OCI-LY7 (cell line): ENCODE measurements around the gene NAMPT. TPM values are rescaled to one million over a fixed set of nuclear protein-coding genes. Genes with fewer than 3 reads are reported as not detected.
"Not testable (repeated sequence)": the region's sequence is repeated elsewhere in the genome, so short reads cannot be mapped to it uniquely, and the experiment has no call there.

Experiments
- BruUV-seq: library from RNA; stranded (reverse); fragments of 400-500 nt; replicated peaks from 2 replicates; lab custom pipeline; 2021; lab: Mats Ljungman, UMichigan
- CTCF ChIA-PET: fragments of 300-600 bp; sonication (Branson Sonifier 250); formaldehyde crosslinking; loops from one replicate; lab custom pipeline; 2022; ENCODE audit warnings: antibody characterized with exemption; ENCODE audit not compliant: unreplicated experiment; lab: Charles Lee
- POLR2A ChIA-PET: fragments of 300-600 bp; sonication (Branson Sonifier 250); formaldehyde crosslinking; loops from one replicate; lab custom pipeline; 2022; ENCODE audit warnings: antibody characterized with exemption; lab: Charles Lee
- DNase-seq: peaks from one replicate; pipeline ENCODE4 v3.0.0-alpha.2; 2015; ENCODE audit warnings: low spot score
- H2AFZ ChIP-seq: fragments of 200-600 bp; sonication (generic), shearing (Covaris generic); 2 replicates; pipeline ENCODE4 v1.6.1; 2014; ENCODE audit warnings: mild to moderate bottlenecking, antibody characterized with exemption, low read length, moderate library complexity
- H3K27ac ChIP-seq: fragments of 200-600 bp; sonication (generic); 2 replicates; pipeline ENCODE4 v1.5.1; 2014; ENCODE audit warnings: mixed run types, low read depth, mild to moderate bottlenecking, moderate library complexity, low read length, inconsistent platforms; ENCODE audit not compliant: poor library complexity, severe bottlenecking
- H3K36me3 ChIP-seq: fragments of 200-600 bp; sonication (generic); 2 replicates; pipeline ENCODE4 v1.6.1; 2014; ENCODE audit warnings: mild to moderate bottlenecking, antibody characterized with exemption, low read length, moderate library complexity, mixed read lengths; ENCODE audit not compliant: insufficient read depth
- H3K4me1 ChIP-seq: fragments of 200-600 bp; sonication (generic); 2 replicates; pipeline ENCODE4 v1.5.1; 2014; ENCODE audit warnings: mild to moderate bottlenecking, low read length; ENCODE audit not compliant: insufficient read depth, poor library complexity, severe bottlenecking
- H3K4me2 ChIP-seq: fragments of 200-600 bp; sonication (generic); 2 replicates; pipeline ENCODE4 v1.6.1; 2014; ENCODE audit warnings: mild to moderate bottlenecking, low read length
- H3K4me3 ChIP-seq: fragments of 200-600 bp; sonication (generic); 2 replicates; pipeline ENCODE4 v1.5.1; 2014; ENCODE audit warnings: mild to moderate bottlenecking, low read depth, low read length; ENCODE audit not compliant: poor library complexity, severe bottlenecking
- H3K79me2 ChIP-seq: fragments of 200-600 bp; sonication (generic); 2 replicates; pipeline ENCODE4 v1.6.1; 2016; ENCODE audit warnings: low read depth, mild to moderate bottlenecking, low read length, moderate library complexity, mixed read lengths; ENCODE audit not compliant: insufficient read depth
- H3K9me2 ChIP-seq: fragments of 200-600 bp; sonication (generic); 2 replicates; pipeline ENCODE4 v1.6.1; 2016; ENCODE audit warnings: mild to moderate bottlenecking, low read length, mixed read lengths; ENCODE audit not compliant: insufficient read depth
- H3K9me3 ChIP-seq: fragments of 200-600 bp; sonication (generic); 2 replicates; pipeline ENCODE4 v1.6.1; 2014; ENCODE audit warnings: mild to moderate bottlenecking, mixed run types, low read length, mixed read lengths
- H4K20me1 ChIP-seq: fragments of 200-600 bp; sonication (generic); 2 replicates; pipeline ENCODE4 v1.6.1; 2014; ENCODE audit warnings: mild to moderate bottlenecking, antibody characterized with exemption, low read length, moderate library complexity, mixed read lengths; ENCODE audit not compliant: insufficient read depth
- CTCF ChIP-seq: fragments of 200-600 bp; sonication (generic); conservative IDR thresholded peaks from 2 replicates; pipeline ENCODE4 v1.5.1; 2014; ENCODE audit warnings: mild to moderate bottlenecking, antibody characterized with exemption, low read length, moderate library complexity, mixed read lengths
- EZH2phosphoT487 ChIP-seq: fragments of 200-600 bp; sonication (generic); IDR thresholded peaks from 2 replicates; pipeline ENCODE4 v1.6.1; 2018; ENCODE audit warnings: low read depth, borderline replicate concordance, mild to moderate bottlenecking, mixed run types, antibody characterized with exemption, low read length, moderate library complexity, mixed read lengths
- intact Hi-C: fragments of 100-400 bp; cut with micrococcal nuclease; formaldehyde crosslinking; loops from one replicate; pipeline ENCODE4 v1.10.0; 2022; ENCODE audit not compliant: unreplicated experiment
- total RNA-seq, 2 experiments: library from RNA; depleted of rRNA in 1 of 2; stranded (reverse); fragments of >200 nt in 1 of 2; shearing (Covaris generic) in 1 of 2; gene quantifications; 2 replicates each; pipeline ENCODE4 v1.2.3, GENCODE V29; 2014 to 2022

Gene NAMPT
- total RNA-seq, 2 experiments from 2014 or later, result 20.7 to 82.2 TPM

GRCh38 chr7:106327538-106328481, 43.0 kb upstream of the NAMPT start:
- ChIA-PET POLR2A (no interaction called here), CTCF (no interaction called here)
- no peak overlapping the region for H3K27ac ChIP-seq
- H3K4me3 ChIP-seq, result no peak overlapping the region
- no peaks in the 10 kb centered on the region for H3K9me3 ChIP-seq
- no peak for DNase-seq
- H3K36me3 ChIP-seq, result no peaks in the 10 kb centered on the region
- H3K79me2 ChIP-seq, result no peaks in the 10 kb centered on the region
- no TSS peak for BruUV-seq
- H2AFZ ChIP-seq, result no peak overlapping the region
- no peaks in the 10 kb centered on the region for H4K20me1 ChIP-seq
- TF ChIP-seq CTCF (no peak), EZH2phosphoT487 (no peak)
- intact Hi-C loops, result no loop called here
- no peaks in the 10 kb centered on the region for H3K9me2 ChIP-seq
- H3K4me2 ChIP-seq, result no peak overlapping the region
- no peaks in the 10 kb centered on the region for H3K4me1 ChIP-seq

- H3K27ac ChIP-seq, result no peak overlapping the region
- intact Hi-C loops, result no loop called here
- no peak for DNase-seq
- no peaks in the 10 kb centered on the region for H4K20me1 ChIP-seq
- ChIA-PET POLR2A (interaction anchor here (0.6 to 0.7 kb wide), 3 partner anchors 44 to 284 kb away, joined by 3 read pairs; no protein-coding TSS in a partner anchor), CTCF (no interaction called here)
- H3K9me3 ChIP-seq, result no peaks in the 10 kb centered on the region
- no TSS peak for BruUV-seq
- H3K36me3 ChIP-seq, result no peaks in the 10 kb centered on the region
- TF ChIP-seq CTCF (no peak), EZH2phosphoT487 (no peak)
- H3K4me3 ChIP-seq, result no peak overlapping the region
- no peaks in the 10 kb centered on the region for H3K9me2 ChIP-seq
- no peaks in the 10 kb centered on the region for H3K79me2 ChIP-seq
- no peaks in the 10 kb centered on the region for H3K4me1 ChIP-seq
- no peak overlapping the region for H3K4me2 ChIP-seq
- no peak overlapping the region for H2AFZ ChIP-seq
Measured at GRCh38 chr7:106326594-106327537, 42.1 kb upstream of the NAMPT start.

GRCh38 chr7:106324509-106324908, 39.7 kb upstream of the NAMPT start:
- H3K9me2 ChIP-seq, H2AFZ ChIP-seq, H3K79me2 ChIP-seq, H3K4me3 ChIP-seq, H3K9me3 ChIP-seq, H3K4me1 ChIP-seq, POLR2A ChIA-PET, DNase-seq, H4K20me1 ChIP-seq, H3K27ac ChIP-seq, H3K4me2 ChIP-seq, H3K36me3 ChIP-seq, intact Hi-C loops, BruUV-seq, CTCF ChIA-PET: not testable (repeated sequence)

GRCh38 chr7:106320254-106320770, 35.5 kb upstream of the NAMPT start:
- H2AFZ ChIP-seq, BruUV-seq, H3K36me3 ChIP-seq, DNase-seq, intact Hi-C loops, H3K4me2 ChIP-seq, CTCF ChIA-PET, H3K4me1 ChIP-seq, H3K9me3 ChIP-seq, H3K27ac ChIP-seq, H3K9me2 ChIP-seq, H3K4me3 ChIP-seq, H4K20me1 ChIP-seq, H3K79me2 ChIP-seq: not testable (repeated sequence)
- POLR2A ChIA-PET, result interaction anchor here (0.7 kb wide), 1 partner anchor 1786 kb away, joined by 4 read pairs; no protein-coding TSS in a partner anchor
